ENCODE results near the gene GYG2.
"Not testable (repeated sequence)": the region's sequence is repeated elsewhere in the genome, so short reads cannot be mapped to it uniquely, and the experiment has no call there.

GYG2 gene

GRCh38 chrX:2828344-2828958, at the start of gene GYG2:
GYG2 (plus strand) TSS chrX:2828930; CDS start chrX:2830189, 1,259 bp downstream.
- DNase-seq (ENCODE audit: low spot score) (no peak), ATAC-seq (ENCODE audit: low read depth) (no peak; the same call in 2 of the 3 replicates)
- TF ChIP-seq CTCF (IDR thresholded peaks at IDR 0.05; ENCODE audit: poor library complexity, severe bottlenecking), result no peak
- H3K4me3 ChIP-seq (ENCODE audit: severe bottlenecking), result peak within 1 kb of the TSS; percentile 15
- H3K4me1 ChIP-seq (ENCODE audit: insufficient read depth, poor library complexity, severe bottlenecking), result no peaks in the 10 kb centered on the region
- no peak within 1 kb of the TSS for H3K27ac ChIP-seq (ENCODE audit: poor library complexity, severe bottlenecking)
- H3K27me3 ChIP-seq (ENCODE audit: insufficient read depth, poor library complexity, severe bottlenecking), result no peaks in the 10 kb centered on the region
- no peaks in the 10 kb centered on the region for H3K9me3 ChIP-seq (ENCODE audit: severe bottlenecking)
- H3K36me3 ChIP-seq (ENCODE audit: low read depth), result no peaks in the 10 kb centered on the region

GRCh38 chrX:2780472-2781225, 48.1 kb upstream of the GYG2 start:
- H3K27ac ChIP-seq (ENCODE audit: poor library complexity, severe bottlenecking); H3K27me3 ChIP-seq (ENCODE audit: insufficient read depth, poor library complexity, severe bottlenecking); DNase-seq (ENCODE audit: low spot score); H3K36me3 ChIP-seq (ENCODE audit: low read depth); H3K9me3 ChIP-seq (ENCODE audit: severe bottlenecking); ATAC-seq (ENCODE audit: low read depth); H3K4me3 ChIP-seq (ENCODE audit: severe bottlenecking); H3K4me1 ChIP-seq (ENCODE audit: insufficient read depth, poor library complexity, severe bottlenecking): not testable (repeated sequence)

GRCh38 chrX:2781226-2781571, 47.5 kb upstream of the GYG2 start:
- Histone ChIP-seq H3K4me1 (ENCODE audit: insufficient read depth, poor library complexity, severe bottlenecking) (no peaks in the 10 kb centered on the region), H3K27me3 (ENCODE audit: insufficient read depth, poor library complexity, severe bottlenecking) (no peaks in the 10 kb centered on the region), H3K36me3 (ENCODE audit: low read depth) (no peaks in the 10 kb centered on the region), H3K9me3 (ENCODE audit: severe bottlenecking) (no peaks in the 10 kb centered on the region), H3K4me3 (ENCODE audit: severe bottlenecking) (no peak overlapping the region), H3K27ac (ENCODE audit: poor library complexity, severe bottlenecking) (no peak overlapping the region)
- no peak for ATAC-seq (ENCODE audit: low read depth)
- DNase-seq (ENCODE audit: low spot score), result no peak
- no peak for TF ChIP-seq CTCF (IDR thresholded peaks at IDR 0.05; ENCODE audit: poor library complexity, severe bottlenecking)

GRCh38 chrX:2781698-2782097, 47.0 kb upstream of the GYG2 start:
- H3K4me1 ChIP-seq (ENCODE audit: insufficient read depth, poor library complexity, severe bottlenecking), result no peaks in the 10 kb centered on the region
- no peak for TF ChIP-seq CTCF (IDR thresholded peaks at IDR 0.05; ENCODE audit: poor library complexity, severe bottlenecking)
- no peaks in the 10 kb centered on the region for H3K27me3 ChIP-seq (ENCODE audit: insufficient read depth, poor library complexity, severe bottlenecking)
- H3K36me3 ChIP-seq (ENCODE audit: low read depth), result no peaks in the 10 kb centered on the region
- H3K27ac ChIP-seq (ENCODE audit: poor library complexity, severe bottlenecking), result no peak overlapping the region
- no peak overlapping the region for H3K4me3 ChIP-seq (ENCODE audit: severe bottlenecking)
- DNase-seq (ENCODE audit: low spot score) (no peak), ATAC-seq (ENCODE audit: low read depth) (no peak)
- H3K9me3 ChIP-seq (ENCODE audit: severe bottlenecking), result no peaks in the 10 kb centered on the region

GRCh38 chrX:2782171-2782570, 46.6 kb upstream of the GYG2 start:
- TF ChIP-seq CTCF (IDR thresholded peaks at IDR 0.05; ENCODE audit: poor library complexity, severe bottlenecking), result no peak
- H3K27me3 ChIP-seq (ENCODE audit: insufficient read depth, poor library complexity, severe bottlenecking), result no peaks in the 10 kb centered on the region
- no peaks in the 10 kb centered on the region for H3K4me1 ChIP-seq (ENCODE audit: insufficient read depth, poor library complexity, severe bottlenecking)
- H3K4me3 ChIP-seq (ENCODE audit: severe bottlenecking), result no peak overlapping the region
- H3K36me3 ChIP-seq (ENCODE audit: low read depth), result no peaks in the 10 kb centered on the region
- H3K9me3 ChIP-seq (ENCODE audit: severe bottlenecking), result no peaks in the 10 kb centered on the region
- ATAC-seq (ENCODE audit: low read depth) (no peak), DNase-seq (ENCODE audit: low spot score) (no peak)
- H3K27ac ChIP-seq (ENCODE audit: poor library complexity, severe bottlenecking), result no peak overlapping the region
